ENCODE results near the gene GNRHR.
A peak's percentile ranks its signal among the peaks of the same experiment; 100 is the strongest.

The GNRHR gene

GRCh38 chr4:67700116-67700737, 54.0 kb downstream of the GNRHR start:
- peak; percentile 15 for DNase-seq (ENCODE audit: low spot score)

GRCh38 chr4:67699603-67700002, 54.6 kb downstream of the GNRHR start:
- DNase-seq (ENCODE audit: low spot score) = no peak

GRCh38 chr4:67697860-67698687, 56.1 kb downstream of the GNRHR start:
- peak; percentile 18 for DNase-seq (ENCODE audit: low spot score)

GRCh38 chr4:67696061-67696460, 58.1 kb downstream of the GNRHR start:
- no peak for DNase-seq (ENCODE audit: low spot score)

GRCh38 chr4:67694662-67695061, 59.5 kb downstream of the GNRHR start:
- DNase-seq (ENCODE audit: low spot score) = no peak

GRCh38 chr4:67691328-67691727, 62.9 kb downstream of the GNRHR start:
- no peak for DNase-seq (ENCODE audit: low spot score)
